GM18511 (cell line): ENCODE results near the gene PTPN21.

Experiments
- ATAC-seq: cut with Tn5 transposase; IDR thresholded peaks from one replicate; pipeline ENCODE4 v1.9.1; 2021; ENCODE audit warnings: mild to moderate bottlenecking, moderate library complexity; ENCODE audit not compliant: unreplicated experiment

The PTPN21 gene

DNA sequence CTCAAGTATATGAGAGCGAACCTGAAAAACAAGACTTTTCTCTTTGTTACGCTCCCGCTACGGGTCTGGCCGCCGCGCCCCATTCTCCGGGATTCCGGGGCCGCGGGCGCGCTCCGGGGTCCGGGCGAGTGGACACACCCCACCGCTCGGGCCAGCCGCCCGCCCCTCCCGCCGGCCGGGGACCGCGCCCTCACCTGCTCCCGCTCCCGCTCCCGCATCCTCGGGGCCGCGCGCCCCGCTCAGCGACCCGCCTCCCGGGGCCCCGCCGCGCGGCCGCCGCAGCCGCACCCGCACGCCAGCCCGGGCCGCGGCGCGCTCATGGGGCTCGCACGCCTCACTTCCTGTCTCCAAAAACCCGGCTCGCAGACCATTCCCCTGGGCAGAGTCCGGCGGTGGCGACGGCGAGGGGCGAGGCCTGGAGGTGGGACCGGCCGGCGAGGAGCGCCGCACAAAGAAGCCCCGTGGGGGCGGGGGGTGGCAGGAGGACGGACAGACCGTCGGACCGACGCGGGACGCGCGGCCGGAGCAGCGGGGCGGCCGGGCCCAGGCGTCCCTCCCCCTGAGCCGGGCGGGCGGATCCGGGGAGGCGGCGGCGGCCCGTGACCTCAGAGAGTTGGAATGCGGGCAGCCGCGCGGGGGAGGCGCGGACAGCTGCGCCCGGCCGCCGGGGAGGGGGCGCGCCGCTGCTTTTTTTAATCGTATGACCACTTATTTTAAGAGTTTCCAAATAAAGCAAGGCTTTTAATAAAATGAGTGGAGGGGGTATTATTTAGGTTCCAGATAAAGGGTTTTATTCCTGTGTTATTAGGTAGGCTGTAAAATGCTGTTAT lies at the start of gene PTPN21:
TSS of gene PTPN21 (minus strand) at position 551 of the 830 bp plus-strand sequence. CDS start 4,590 bp downstream, outside the sequence.
- ATAC-seq = peak; percentile 48

DNA sequence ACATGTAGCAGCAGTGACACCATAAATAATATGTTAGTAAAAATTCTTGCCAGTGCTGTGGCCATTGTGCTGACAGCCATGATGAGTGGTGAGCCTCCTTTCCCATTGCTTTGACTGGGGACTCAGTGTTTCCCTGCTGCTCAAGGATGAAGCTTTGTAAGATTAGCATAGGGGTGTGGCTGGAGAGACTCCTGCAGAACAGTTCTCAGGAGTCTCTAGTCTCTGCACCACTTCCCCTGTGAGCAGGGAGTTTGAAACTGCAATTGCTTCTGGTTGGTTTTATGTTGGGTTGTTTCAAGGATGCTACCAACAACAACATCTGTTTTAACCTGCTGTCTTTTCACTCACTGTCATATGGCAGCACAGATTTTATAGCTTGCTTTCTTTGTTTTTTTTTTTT lies 49.4 kb upstream of the PTPN21 start:
- ATAC-seq = no peak

DNA sequence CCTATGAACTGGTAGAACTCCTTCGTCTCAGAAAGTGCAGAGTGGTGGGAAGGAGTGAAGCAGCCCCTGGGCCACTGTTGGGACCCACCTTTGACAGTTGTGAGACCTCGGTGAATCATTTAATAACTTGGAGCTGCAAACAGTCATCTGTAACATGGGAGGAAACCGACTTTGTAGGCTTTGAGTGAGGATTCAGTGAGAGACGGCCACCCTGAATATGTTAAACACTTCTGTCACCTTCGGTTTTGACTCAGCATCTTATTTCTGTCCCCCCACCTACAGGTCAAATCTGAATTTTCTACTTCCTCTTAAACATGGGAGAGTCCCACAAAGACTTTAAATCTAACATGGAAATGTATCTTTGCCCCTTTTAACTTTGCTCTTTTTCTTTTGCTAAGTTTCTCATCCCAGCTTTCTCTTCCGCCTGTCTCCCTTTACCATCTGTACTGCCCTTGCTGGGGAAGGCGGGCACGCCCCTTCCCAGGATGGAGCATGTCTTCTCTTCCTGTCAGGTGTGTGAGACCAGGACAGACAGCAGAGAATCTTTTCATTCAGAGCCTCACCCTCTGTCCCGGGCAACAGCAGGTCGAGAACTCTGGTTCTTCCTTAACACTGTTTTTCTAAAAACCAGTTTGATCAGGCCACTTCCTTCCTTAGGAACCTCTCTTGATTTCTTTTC lies 45.1 kb upstream of the PTPN21 start:
- peak; percentile 96 for ATAC-seq

DNA sequence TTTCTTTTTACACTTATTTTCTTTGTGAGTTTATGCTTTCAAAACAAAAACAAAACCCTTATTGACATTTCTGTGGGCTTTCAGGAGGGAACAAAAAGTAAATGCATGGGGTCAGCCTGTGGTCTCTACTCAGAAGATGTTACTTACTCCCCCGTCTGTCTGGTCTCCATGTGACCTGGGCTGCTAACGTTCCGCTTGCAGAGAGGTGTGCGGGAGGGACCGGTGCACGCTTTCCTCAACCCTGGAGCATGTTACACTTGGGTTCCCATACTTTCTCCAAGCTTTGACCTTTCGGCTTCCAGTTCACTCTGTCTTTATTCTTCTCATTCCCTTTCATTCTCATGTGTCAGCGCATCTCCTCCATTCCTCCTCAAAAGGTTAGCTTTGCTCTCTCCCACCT lies 44.5 kb upstream of the PTPN21 start:
- peak; percentile 34 for ATAC-seq

DNA sequence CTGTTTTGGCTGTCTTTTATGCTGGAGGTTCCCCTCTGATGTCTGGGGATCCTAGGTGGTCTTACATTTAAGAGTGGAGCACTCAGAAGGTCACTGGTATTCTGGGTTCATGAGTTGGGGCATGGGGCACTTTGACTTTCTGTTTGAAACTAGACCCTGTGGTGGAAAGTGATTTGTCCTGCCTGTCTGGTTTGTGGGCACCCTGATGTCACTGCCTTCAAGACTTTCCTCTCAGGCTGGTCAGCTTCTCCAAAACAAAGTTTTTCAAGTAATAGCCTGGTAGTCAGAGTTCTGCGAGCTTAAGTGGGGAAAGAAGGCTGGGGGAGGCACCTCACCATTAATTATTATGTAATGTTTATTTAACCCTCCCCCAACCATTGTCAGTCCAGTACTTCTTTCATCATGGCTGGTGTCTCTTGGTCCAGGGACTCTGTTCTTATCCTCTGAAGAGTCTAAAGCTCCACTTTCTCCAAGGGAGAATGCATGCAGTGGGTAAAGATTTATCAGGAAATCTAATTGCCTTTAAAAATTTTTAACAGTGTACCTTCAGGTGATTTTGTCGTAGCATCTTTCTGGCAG lies 43.4 kb upstream of the PTPN21 start:
- no peak for ATAC-seq

DNA sequence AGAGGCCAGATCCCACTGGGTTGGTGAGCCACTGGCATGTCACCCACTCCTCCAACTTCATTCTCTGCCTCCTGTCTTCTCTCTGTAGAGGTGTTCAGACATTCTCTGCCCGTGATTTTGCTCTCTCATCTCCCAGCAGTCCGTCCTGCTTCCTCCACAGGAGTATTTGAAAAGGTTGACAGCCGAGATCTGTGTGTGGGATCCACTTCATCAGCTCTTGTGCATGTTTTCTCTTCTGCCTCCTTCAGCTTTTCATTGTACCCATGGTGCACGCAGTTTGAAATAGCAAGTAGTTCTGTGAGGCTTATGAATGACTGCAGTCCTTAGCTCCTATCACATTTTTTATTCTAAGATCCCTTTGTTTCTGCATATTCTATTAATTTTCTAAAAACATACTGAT lies 42.8 kb upstream of the PTPN21 start:
- ATAC-seq = no peak

DNA sequence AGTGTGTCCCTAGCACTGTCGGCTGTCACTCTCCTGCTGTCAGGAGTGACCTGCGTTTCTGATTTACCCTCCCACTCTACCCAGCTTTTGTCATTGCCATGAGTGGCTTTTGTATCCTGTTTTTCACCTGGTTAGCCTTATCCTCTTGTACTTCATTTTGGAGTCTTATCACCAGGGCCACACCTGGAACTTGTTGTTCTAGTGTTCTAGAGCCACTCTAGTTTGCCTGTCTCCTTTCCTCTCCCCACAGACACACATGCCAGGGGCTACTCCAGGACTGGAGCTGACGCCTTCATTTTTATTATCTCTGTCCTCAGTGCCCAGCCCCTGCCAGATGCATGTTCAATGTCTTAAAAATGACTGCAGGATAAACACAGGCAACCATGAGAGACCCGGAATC lies 42.2 kb upstream of the PTPN21 start:
- ATAC-seq = no peak

DNA sequence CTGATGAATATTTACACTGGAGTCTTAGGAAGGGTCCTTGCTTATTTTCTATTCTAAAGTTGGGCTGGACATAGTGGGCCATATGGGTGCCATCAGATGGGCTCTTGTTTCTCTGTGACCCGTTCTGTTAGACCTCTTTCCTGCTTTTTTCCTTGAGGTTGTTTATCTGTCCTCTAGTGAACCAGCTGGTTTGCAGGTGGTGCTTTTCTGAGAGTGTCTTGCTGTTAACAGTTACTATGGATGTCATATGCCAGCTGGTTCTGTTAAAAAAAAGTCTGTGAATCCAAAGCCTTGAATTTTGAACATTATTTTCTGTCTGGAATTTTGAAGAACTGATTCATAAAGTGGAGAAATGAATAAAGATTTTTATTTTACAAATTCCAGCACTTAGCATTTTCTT lies 37.2 kb upstream of the PTPN21 start:
- no peak for ATAC-seq

DNA sequence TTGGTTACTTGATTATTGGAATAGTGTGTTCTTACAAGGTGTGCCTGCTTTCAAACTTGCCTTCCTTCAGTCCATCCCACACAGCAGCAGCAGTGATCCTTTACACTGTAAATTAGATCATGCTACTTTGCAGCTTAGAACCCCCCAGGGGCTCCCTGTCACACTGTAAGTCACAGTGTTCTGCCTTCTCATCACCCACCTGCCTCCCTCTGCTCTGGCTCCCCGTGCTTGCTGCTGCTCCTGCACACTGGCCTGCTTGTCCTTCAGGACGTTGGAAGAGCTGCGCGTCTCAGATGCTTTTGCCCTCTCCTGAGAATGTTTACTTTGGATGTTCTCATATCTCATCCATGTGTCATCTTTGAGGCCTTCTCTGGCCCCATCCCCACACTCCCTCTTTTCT lies 35.4 kb upstream of the PTPN21 start:
- no peak for ATAC-seq

DNA sequence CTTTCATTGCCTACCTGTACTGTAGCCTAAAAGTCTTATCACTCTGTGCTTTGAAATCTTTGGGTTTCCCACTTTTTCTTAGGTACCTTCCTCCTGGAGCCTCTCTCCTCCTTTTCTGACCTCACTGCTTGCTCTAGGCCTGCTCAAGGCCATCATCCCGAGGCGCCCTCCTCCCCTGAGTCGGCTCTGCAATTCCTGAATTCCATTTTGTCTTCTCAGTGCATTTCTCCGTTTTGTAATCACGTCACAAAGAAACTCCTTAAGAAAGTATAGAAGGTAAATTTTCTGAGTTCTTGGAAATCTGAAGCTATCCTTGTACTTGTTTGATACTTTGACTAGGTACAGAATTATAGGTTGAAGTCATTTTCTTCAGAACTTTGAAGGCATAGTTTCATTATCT lies 33.3 kb upstream of the PTPN21 start:
- no peak for ATAC-seq

DNA sequence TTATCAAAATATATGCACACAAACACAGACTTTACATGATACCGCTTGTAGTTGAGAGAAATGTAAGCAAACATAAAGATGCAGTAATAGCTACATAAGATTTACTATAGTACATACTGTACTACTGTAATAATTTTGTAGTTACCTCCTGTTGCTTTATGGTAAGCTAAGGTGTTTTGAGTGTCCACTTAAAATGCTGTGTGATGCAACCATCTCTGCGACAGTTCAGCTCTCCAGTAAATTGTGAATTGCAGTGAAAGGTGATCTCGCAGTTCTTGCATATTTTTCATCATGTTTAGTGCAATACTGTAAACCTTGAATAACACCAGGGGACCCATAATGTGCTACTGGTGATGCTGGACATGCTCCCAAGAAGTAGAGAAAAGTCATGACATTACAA lies 29.6 kb upstream of the PTPN21 start:
- ATAC-seq = no peak

DNA sequence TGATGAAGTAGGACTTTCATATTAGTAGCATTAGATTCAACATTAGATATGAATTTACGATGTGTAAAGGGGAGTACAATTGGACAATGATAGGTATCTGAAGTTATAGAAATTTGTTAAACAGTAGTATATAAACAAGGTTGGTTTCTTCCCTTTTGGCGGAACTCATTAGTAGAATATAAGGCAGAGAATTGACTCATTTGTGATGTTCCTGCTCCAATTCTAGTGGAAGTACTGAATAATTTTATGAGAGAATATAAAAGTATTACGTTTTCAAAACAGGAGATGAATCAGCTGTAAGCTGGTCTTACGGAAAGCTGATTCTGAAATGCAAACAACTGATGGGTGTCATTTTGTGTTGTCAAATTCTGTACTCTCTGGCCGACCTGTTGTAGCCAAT lies 21.4 kb upstream of the PTPN21 start:
- no peak for ATAC-seq

DNA sequence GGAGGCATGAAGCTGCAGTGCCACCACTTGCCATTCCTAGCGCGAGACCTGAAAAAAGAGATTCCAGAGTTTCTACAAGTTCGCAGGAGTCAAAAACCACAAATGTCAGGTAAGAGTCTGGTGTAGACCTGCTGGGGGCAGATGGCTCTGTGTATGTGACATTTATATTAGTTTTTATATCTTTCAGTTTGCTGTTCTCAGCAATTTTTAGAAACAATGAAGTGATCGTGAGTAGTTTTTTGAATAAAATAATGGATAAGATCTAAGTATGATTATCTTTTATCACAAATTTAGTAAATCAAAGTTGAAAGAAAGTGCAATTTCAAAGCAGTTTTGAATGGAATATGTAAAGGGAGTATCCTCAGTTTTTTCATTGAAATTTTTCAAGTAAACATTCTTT lies 17.3 kb upstream of the PTPN21 start:
- no peak for ATAC-seq

DNA sequence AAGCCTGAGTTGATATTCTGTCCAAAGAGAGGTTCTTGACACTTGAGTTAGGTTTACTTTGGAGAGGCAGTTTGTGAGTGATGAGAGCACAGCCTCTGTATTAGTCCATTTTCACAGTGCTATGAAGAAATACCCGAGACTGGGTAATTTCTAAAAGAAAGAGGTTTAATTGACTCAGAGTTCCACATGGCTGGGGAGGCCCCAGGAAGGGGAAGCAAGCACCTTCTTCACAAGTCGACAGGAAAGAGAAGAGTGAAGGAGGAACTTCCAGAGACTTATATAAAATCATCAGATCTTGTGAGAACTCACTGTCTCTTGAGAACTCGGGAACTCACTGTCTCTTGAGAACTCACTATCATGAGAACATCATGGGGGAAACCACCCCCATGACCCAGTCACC lies 13.4 kb upstream of the PTPN21 start:
- ATAC-seq = no peak

DNA sequence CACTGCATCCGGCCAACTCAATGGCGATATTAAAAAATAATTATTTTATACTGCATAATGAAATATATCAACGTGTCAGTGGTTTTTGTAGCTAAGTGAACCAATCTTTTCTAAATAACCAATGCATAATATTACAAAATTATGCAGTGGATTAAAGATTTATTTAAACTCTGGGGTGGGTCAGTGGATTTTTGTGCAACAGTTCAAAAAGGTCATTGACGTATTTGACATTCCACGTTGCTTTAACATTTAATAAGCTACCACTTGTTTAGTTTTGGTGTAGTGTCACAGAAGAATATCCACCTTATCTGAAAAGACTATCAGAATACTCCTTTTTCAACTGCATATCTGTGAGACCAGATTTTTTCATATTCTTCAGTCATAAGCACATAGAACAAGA lies 10.6 kb upstream of the PTPN21 start:
- no peak for ATAC-seq

DNA sequence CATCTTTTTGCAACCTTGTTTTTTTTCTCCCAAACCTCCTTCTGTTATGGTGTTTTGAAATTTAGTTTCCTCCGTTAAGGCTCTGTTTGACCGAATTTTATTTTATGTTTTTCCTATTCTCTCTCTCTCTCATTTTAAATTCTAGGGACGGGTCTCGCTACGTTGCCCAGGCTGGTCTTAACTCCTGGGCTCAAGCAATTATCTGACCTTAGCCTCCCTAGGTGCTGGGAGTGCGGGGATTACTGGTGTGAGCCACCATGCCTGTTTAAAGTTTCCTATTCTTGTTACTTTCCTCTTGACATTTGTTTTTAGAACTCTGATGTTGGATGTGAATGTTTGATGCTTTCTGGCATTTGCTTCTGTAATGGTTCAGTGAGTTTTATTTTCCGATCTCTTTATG lies 9.0 kb upstream of the PTPN21 start:
- ATAC-seq = no peak

DNA sequence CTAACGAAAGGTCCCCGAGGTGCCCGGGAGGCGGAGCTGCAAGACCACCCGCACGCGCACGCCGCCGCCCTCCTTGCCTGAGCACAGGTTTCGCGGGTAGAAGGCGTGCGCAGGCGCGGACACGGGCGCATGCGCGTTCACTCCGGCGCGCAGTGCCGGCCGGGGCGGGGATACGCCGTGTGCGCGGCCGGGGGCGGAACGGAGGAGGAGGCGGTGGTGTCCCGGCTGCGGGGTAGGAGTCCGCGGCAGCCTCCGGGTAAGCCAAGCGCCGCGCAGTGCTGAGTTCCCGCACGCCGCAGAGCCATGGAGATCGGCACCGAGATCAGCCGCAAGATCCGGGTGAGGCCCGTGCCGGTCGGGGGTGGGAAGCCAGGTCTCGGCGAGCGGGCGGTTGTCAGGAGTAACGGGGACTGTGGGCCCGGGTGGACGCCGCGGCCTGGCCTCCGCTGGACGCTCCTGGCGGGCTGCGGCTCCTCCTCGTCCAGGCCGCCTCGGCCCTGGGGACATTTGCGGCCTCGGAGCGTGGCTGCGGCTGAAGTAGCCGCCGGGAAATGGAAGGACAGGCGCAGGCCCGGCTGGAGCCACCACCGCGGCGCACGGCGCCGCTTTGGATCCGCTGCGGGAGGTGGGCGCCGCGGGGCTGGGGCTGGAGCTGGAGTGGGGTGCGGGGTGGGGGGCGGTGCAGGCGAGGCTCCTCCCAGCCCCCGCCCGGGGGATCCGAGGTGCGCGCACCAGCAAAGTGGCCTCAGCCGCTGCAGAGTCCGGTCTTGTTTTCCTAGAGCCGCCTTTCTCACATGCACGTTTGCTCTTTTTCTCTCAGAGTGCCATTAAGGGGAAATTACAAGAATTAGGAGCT lies 8.3 kb upstream of the PTPN21 start, which contains the start of gene ZC3H14:
TSS of gene ZC3H14 (plus strand) at position 207 of the 856 bp plus-strand sequence. CDS start at position 304, 97 bp downstream.
- peak; percentile 95 for ATAC-seq

DNA sequence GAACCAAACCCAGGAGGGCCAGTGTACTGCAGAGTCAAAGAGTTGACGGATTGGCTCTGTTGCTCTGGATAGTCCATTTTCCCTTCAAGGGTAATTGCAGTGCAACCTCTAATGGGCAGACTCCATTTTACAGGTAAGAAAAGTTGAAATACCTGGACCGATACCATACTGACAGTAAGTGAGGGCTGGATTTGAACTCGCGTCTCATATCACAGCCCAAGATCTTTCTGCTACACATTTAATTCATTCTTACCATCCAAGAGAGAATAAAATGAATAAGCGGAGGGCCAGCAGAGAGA lies 7.7 kb upstream of the PTPN21 start:
- peak; percentile 17 for ATAC-seq

DNA sequence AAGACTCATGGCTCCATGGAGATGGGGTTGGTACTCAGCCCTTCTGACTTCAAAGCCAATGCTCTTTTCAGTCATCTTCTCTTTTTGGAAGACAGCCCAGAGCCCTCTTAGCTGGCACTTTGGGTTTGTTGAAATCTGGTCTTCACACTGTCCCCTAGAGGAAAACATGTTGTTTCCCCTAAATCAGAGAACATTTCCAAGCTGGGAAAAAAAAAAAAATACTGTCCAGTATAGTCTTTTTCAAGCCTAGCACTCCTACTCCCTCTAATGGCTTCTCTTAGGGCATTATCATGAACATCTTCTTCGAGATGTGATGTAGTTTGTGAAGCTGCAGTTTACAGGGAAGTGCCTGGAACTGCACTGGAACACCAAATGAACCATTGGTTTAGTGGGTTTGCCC lies 5.0 kb upstream of the PTPN21 start:
- ATAC-seq = no peak

DNA sequence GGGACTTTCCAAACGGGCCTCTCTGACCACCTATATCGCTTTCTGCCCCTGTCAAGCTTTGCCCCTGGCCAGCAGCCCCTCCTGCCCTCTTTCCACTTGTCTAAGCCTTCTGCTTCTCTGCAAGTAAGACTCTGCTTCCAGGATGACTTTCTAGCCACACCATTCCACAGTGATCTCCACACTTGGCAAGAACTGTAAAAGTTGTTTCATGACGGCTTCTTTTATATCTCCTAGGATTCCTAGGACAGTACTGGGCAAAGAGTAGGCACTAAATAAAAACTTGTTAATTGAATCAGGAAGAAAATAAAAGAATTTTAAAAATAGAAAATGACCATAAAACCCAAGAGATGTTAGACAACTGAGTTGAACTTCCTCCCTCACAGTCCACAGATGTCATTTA lies 1.8 kb upstream of the PTPN21 start:
- ATAC-seq = no peak

DNA sequence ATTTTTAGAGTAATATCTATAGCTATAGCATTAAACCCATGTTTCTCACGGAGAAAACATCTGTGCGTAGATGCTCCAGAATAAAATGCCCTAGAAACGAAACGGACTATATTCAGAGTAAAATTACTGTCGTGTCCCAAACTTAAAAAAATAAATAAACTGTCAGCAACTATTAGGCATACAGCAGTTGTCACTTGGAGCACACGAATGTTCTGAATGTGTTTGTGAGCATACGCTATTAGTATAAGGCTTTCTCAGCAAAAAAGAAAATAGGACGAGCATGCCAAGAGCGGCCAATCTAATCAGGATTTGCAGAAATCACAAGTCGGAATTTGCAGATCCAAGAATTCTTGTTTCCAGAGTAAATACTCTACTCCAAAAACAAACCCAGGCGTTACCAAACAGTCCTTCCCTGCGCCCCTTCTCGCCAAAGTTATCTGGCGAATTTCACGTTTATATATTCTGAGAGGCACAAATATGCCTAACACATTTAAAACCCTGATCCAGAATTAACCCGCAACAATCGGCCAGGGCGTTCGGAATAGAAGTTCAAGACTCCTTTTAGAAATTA lies 836 bp downstream of the PTPN21 start:
- ATAC-seq = no peak
